Measurements from ENCODE around the gene MFF.

MFF gene

DNA sequence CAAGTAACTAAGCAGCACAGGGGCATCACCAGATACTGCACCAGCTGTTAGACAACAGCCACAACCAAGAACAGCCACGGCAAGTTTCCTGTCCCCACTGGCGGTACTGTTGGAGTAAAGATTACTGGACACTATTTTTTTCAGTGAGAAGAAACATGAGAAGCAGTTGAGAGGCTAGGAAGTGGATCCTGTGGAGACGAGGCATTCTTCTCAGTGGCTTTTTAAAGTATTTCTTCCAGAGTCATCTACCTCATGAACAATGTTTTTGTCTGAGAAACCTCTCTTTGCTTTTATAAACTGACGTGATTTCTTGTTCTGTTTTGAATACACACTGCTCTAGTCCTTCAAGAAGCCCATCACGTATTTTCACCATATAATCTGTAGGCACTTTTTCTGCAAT, 35.3 kb downstream of the MFF start:
- TF ChIP-seq TAF1 (IDR thresholded peaks at IDR 0.05; ENCODE audit: low read depth) (no peak), EGR1 (IDR thresholded peaks at IDR 0.05) (no peak), CEBPB (IDR thresholded peaks at IDR 0.05) (no peak), RAD21 (IDR thresholded peaks at IDR 0.05; ENCODE audit: low read depth) (no peak), CREB1 (IDR thresholded peaks at IDR 0.05; ENCODE audit: low read depth) (no peak), ZBTB7A (IDR thresholded peaks at IDR 0.05; ENCODE audit: low read depth) (no peak), YY1 (IDR thresholded peaks at IDR 0.05; ENCODE audit: low read depth) (no peak), TCF12 (IDR thresholded peaks at IDR 0.05; ENCODE audit: low read depth) (no peak), EP300 (IDR thresholded peaks at IDR 0.05; ENCODE audit: borderline replicate concordance) (no peak), NFIC (IDR thresholded peaks at IDR 0.05) (no peak), FOXM1 (IDR thresholded peaks at IDR 0.05; ENCODE audit: borderline replicate concordance, low read depth) (no peak), TEAD4 (IDR thresholded peaks at IDR 0.05) (no peak)
- TF ChIP-seq, protein P1, sequence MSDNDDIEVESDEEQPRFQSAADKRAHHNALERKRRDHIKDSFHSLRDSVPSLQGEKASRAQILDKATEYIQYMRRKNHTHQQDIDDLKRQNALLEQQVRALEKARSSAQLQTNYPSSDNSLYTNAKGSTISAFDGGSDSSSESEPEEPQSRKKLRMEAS (IDR thresholded peaks at IDR 0.05): no peak
- TF ChIP-seq, protein P2, sequence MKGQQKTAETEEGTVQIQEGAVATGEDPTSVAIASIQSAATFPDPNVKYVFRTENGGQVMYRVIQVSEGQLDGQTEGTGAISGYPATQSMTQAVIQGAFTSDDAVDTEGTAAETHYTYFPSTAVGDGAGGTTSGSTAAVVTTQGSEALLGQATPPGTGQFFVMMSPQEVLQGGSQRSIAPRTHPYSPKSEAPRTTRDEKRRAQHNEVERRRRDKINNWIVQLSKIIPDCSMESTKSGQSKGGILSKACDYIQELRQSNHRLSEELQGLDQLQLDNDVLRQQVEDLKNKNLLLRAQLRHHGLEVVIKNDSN (IDR thresholded peaks at IDR 0.05): no peak
- TF ChIP-seq, protein P3, sequence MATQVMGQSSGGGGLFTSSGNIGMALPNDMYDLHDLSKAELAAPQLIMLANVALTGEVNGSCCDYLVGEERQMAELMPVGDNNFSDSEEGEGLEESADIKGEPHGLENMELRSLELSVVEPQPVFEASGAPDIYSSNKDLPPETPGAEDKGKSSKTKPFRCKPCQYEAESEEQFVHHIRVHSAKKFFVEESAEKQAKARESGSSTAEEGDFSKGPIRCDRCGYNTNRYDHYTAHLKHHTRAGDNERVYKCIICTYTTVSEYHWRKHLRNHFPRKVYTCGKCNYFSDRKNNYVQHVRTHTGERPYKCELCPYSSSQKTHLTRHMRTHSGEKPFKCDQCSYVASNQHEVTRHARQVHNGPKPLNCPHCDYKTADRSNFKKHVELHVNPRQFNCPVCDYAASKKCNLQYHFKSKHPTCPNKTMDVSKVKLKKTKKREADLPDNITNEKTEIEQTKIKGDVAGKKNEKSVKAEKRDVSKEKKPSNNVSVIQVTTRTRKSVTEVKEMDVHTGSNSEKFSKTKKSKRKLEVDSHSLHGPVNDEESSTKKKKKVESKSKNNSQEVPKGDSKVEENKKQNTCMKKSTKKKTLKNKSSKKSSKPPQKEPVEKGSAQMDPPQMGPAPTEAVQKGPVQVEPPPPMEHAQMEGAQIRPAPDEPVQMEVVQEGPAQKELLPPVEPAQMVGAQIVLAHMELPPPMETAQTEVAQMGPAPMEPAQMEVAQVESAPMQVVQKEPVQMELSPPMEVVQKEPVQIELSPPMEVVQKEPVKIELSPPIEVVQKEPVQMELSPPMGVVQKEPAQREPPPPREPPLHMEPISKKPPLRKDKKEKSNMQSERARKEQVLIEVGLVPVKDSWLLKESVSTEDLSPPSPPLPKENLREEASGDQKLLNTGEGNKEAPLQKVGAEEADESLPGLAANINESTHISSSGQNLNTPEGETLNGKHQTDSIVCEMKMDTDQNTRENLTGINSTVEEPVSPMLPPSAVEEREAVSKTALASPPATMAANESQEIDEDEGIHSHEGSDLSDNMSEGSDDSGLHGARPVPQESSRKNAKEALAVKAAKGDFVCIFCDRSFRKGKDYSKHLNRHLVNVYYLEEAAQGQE (IDR thresholded peaks at IDR 0.05; ENCODE audit: low read depth): no peak

DNA sequence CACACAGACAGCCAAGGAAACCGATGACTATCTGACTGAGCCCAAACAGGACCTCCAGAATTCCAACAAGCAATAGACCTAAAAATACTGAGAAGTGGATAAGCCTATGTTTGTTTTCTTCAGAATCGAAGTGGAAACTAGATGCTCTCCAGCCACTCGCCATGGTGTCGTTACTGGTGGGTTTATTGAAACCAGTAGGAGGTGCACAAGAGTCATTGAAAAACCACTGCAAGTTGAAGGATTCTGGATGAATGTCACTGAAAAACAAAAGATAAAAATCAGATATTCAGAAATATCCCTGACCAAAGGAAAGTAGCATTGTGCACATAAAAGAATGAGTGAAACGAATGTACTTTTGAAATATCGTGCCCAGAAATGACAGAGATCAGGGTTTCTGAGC, 38.7 kb downstream of the MFF start:
- TF ChIP-seq EP300 (IDR thresholded peaks at IDR 0.05; ENCODE audit: borderline replicate concordance) (no peak), RAD21 (IDR thresholded peaks at IDR 0.05; ENCODE audit: low read depth) (peak; percentile 18; the same call in 1 of the 2 replicates), TEAD4 (IDR thresholded peaks at IDR 0.05) (no peak)

DNA sequence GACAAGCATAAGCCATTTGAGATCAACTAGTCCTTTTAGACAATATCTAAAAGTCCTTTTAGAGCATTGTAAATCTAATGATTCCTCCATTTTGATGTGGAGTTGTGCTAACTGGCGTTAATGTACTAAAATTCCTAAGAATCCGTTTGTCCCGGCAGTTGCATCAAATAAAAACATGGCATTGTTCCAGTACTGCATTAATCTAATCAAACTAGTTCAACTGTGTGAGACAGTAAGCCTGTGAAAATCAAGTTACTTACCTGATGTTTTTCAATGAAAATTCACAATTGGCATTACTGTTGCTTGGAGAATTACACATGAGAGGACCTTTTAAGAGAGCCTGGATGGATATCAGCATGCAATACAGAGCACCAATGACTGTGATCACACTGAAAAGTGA, 40.8 kb downstream of the MFF start:
- TF ChIP-seq NFIC (IDR thresholded peaks at IDR 0.05) (no peak), RAD21 (IDR thresholded peaks at IDR 0.05; ENCODE audit: low read depth) (no peak), TCF12 (IDR thresholded peaks at IDR 0.05; ENCODE audit: low read depth) (no peak), TAF1 (IDR thresholded peaks at IDR 0.05; ENCODE audit: low read depth) (no peak), TEAD4 (IDR thresholded peaks at IDR 0.05) (no peak), YY1 (IDR thresholded peaks at IDR 0.05; ENCODE audit: low read depth) (no peak), CREB1 (IDR thresholded peaks at IDR 0.05; ENCODE audit: low read depth) (no peak), EGR1 (IDR thresholded peaks at IDR 0.05) (no peak), EP300 (IDR thresholded peaks at IDR 0.05; ENCODE audit: borderline replicate concordance) (no peak), ZBTB7A (IDR thresholded peaks at IDR 0.05; ENCODE audit: low read depth) (no peak)
- TF ChIP-seq, protein P2 (IDR thresholded peaks at IDR 0.05): no peak
- TF ChIP-seq, protein P1 (IDR thresholded peaks at IDR 0.05): no peak

DNA sequence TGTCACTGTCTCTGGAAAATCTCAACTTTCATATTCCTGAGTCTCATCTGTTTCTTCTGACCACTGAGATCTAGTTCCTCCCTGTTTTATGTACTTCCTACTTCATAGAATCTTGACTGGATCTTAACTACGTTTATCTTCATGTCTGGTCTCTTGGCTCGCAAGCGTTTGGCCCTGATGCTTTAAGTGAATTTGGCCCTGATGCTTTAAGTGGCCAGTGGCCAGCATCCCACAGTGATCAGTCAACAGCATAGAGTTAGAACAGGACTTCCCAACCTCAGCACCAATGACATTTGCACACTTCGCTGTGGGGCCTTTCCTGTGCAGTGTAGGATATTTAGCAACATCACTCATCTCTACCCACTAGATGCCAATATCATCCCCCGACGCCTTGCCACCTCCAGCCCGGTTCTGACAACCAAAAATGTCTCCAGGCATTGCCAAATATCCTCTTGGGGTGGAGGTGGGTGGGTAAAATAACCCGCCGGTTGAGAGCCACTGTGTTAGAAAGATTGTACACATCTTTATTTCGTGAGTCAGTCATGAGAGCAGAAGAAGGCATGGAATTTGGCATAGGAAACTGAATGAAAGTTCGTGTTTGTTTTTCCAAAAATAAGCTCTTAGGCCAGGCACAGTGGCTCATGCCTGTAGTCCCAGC, 41.8 kb downstream of the MFF start:
- no peak for TF ChIP-seq TCF12 (IDR thresholded peaks at IDR 0.05; ENCODE audit: low read depth)
- no peak for TF ChIP-seq ZBTB7A (IDR thresholded peaks at IDR 0.05; ENCODE audit: low read depth)
- no peak for TF ChIP-seq TAF1 (IDR thresholded peaks at IDR 0.05; ENCODE audit: low read depth)
- no peak for TF ChIP-seq NFIC (IDR thresholded peaks at IDR 0.05)
- TF ChIP-seq FOXM1 (IDR thresholded peaks at IDR 0.05; ENCODE audit: borderline replicate concordance, low read depth): no peak
- TF ChIP-seq TEAD4 (IDR thresholded peaks at IDR 0.05): no peak
- no peak for TF ChIP-seq RAD21 (IDR thresholded peaks at IDR 0.05; ENCODE audit: low read depth)
- no peak for TF ChIP-seq CEBPB (IDR thresholded peaks at IDR 0.05)
- TF ChIP-seq, protein P1 (IDR thresholded peaks at IDR 0.05): no peak
- no peak for TF ChIP-seq EGR1 (IDR thresholded peaks at IDR 0.05)
- TF ChIP-seq EP300 (IDR thresholded peaks at IDR 0.05; ENCODE audit: borderline replicate concordance): no peak
- TF ChIP-seq, protein P3 (IDR thresholded peaks at IDR 0.05; ENCODE audit: low read depth): no peak
- TF ChIP-seq, protein P2 (IDR thresholded peaks at IDR 0.05): no peak
- no peak for TF ChIP-seq CREB1 (IDR thresholded peaks at IDR 0.05; ENCODE audit: low read depth)
- TF ChIP-seq YY1 (IDR thresholded peaks at IDR 0.05; ENCODE audit: low read depth): no peak

DNA sequence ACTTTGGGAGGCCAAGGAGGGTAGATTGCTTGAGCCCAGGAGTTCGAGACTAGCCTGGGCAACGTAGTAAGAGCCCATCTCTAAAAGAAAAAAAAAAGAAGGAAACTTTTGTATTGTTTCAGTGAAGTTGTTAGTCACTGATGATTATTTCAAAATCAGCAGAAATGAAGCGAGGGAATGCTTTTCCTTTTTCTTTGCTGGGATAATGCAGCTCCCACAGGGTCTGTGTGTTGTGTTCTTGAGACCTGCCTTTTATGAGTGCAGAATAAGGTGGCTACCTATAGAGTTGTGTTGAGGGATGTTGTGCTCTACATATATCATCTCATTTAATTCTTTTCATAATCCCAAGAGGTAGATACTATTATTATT, 42.4 kb downstream of the MFF start:
- TF ChIP-seq, protein P1 (IDR thresholded peaks at IDR 0.05): no peak
- TF ChIP-seq, protein P2 (IDR thresholded peaks at IDR 0.05): no peak
- TF ChIP-seq CREB1 (IDR thresholded peaks at IDR 0.05; ENCODE audit: low read depth): no peak
- TF ChIP-seq TAF1 (IDR thresholded peaks at IDR 0.05; ENCODE audit: low read depth): no peak
- TF ChIP-seq RAD21 (IDR thresholded peaks at IDR 0.05; ENCODE audit: low read depth): no peak
- TF ChIP-seq, protein P3 (IDR thresholded peaks at IDR 0.05; ENCODE audit: low read depth): no peak
- TF ChIP-seq TCF12 (IDR thresholded peaks at IDR 0.05; ENCODE audit: low read depth): no peak
- no peak for TF ChIP-seq ZBTB7A (IDR thresholded peaks at IDR 0.05; ENCODE audit: low read depth)
- no peak for TF ChIP-seq CEBPB (IDR thresholded peaks at IDR 0.05)
- no peak for TF ChIP-seq TEAD4 (IDR thresholded peaks at IDR 0.05)
- no peak for TF ChIP-seq YY1 (IDR thresholded peaks at IDR 0.05; ENCODE audit: low read depth)
- no peak for TF ChIP-seq EGR1 (IDR thresholded peaks at IDR 0.05)
- TF ChIP-seq FOXM1 (IDR thresholded peaks at IDR 0.05; ENCODE audit: borderline replicate concordance, low read depth): no peak
- no peak for TF ChIP-seq EP300 (IDR thresholded peaks at IDR 0.05; ENCODE audit: borderline replicate concordance)
- no peak for TF ChIP-seq NFIC (IDR thresholded peaks at IDR 0.05)

All from Ishikawa (cell line).